Keratinocyte (primary cell): Measurements from ENCODE around the gene VPS35L. TPM values are rescaled to one million over a fixed set of nuclear protein-coding genes. Genes with fewer than 3 reads are reported as not detected.

Experiments used
- DNase-seq: peaks from one replicate; pipeline ENCODE4 v3.0.0-alpha.2; 2011; ENCODE audit warnings: low read depth, missing footprints, low spot score
- FAIRE-seq: peaks from 2 replicates; lab custom pipeline; 2011; peaks lifted over from hg19 to GRCh38; lab: Jason Lieb, UNC
- H2AFZ ChIP-seq: 2 replicates; pipeline ENCODE4 v1.6.0; 2012; ENCODE audit warnings: low read length, control low read depth, inconsistent platforms; ENCODE audit not compliant: control insufficient read depth
- H3K27ac ChIP-seq: 2 replicates; pipeline ENCODE4 v1.5.1; 2011; ENCODE audit warnings: low read length; ENCODE audit not compliant: control insufficient read depth, insufficient read depth
- H3K27me3 ChIP-seq: 3 replicates; pipeline ENCODE4 v1.6.0; 2011; ENCODE audit warnings: low read length; ENCODE audit not compliant: control insufficient read depth, insufficient read depth; ENCODE audit errors: extremely low read depth
- H3K36me3 ChIP-seq, 2 experiments: 2 replicates in 1 of 2; 3 replicates in 1 of 2; pipeline ENCODE4 v1.5.1; 2011; ENCODE audit warnings: low read length in 2 of 2, mild to moderate bottlenecking in 1 of 2; ENCODE audit not compliant: control insufficient read depth in 2 of 2, insufficient read depth in 2 of 2; ENCODE audit errors: extremely low read depth in 1 of 2
- H3K4me1 ChIP-seq: 3 replicates; pipeline ENCODE4 v1.5.1; 2011; ENCODE audit warnings: low read length; ENCODE audit not compliant: control insufficient read depth, insufficient read depth; ENCODE audit errors: extremely low read depth
- H3K4me2 ChIP-seq: 3 replicates; pipeline ENCODE4 v1.6.0; 2011; ENCODE audit warnings: low read depth, low read length; ENCODE audit not compliant: control insufficient read depth, insufficient read depth; ENCODE audit errors: extremely low read depth
- H3K4me3 ChIP-seq, 3 experiments: fragments of 200-600 bp in 1 of 3; sonication (generic) in 1 of 3; 2 replicates in 2 of 3; 3 replicates in 1 of 3; pipeline ENCODE4 v1.5.1; 2011 to 2016; ENCODE audit warnings: low read length in 3 of 3, mild to moderate bottlenecking in 3 of 3, control low read depth in 2 of 3, inconsistent platforms in 1 of 3, low read depth in 1 of 3, mixed read lengths in 1 of 3, mixed run types in 1 of 3, moderate library complexity in 1 of 3; ENCODE audit not compliant: control insufficient read depth in 2 of 3, insufficient read depth in 2 of 3; ENCODE audit errors: extremely low read depth in 1 of 3
- H3K79me2 ChIP-seq: 2 replicates; pipeline ENCODE4 v1.6.0; 2012; ENCODE audit warnings: low read length; ENCODE audit not compliant: control insufficient read depth, insufficient read depth
- H3K9ac ChIP-seq: 3 replicates; pipeline ENCODE4 v1.6.0; 2011; ENCODE audit warnings: low read length; ENCODE audit not compliant: control insufficient read depth, insufficient read depth; ENCODE audit errors: extremely low read depth
- H3K9me1 ChIP-seq: 3 replicates; pipeline ENCODE4 v1.6.0; 2011; ENCODE audit warnings: low read length; ENCODE audit not compliant: control insufficient read depth, insufficient read depth; ENCODE audit errors: extremely low read depth
- H3K9me3 ChIP-seq: 2 replicates; pipeline ENCODE4 v1.5.1; 2012; ENCODE audit warnings: low read depth, low read length; ENCODE audit not compliant: control insufficient read depth
- H4K20me1 ChIP-seq: 3 replicates; pipeline ENCODE4 v1.6.0; 2011; ENCODE audit warnings: low read length; ENCODE audit not compliant: control insufficient read depth, insufficient read depth; ENCODE audit errors: extremely low read depth
- CTCF ChIP-seq, 3 experiments: IDR thresholded peaks in 1 of 3; conservative IDR thresholded peaks in 1 of 3; optimal IDR thresholded peaks in 1 of 3; 2 replicates in 2 of 3; 3 replicates in 1 of 3; pipeline versions ENCODE3 to v1.5.1; 2011; ENCODE audit warnings: low read length in 3 of 3, mild to moderate bottlenecking in 3 of 3, moderate library complexity in 2 of 3, control low read depth in 1 of 3, inconsistent platforms in 1 of 3; ENCODE audit not compliant: insufficient read depth in 2 of 3; ENCODE audit errors: extremely low read depth in 1 of 3
- EZH2 ChIP-seq: IDR thresholded peaks from one replicate; pipeline ENCODE4 v1.6.1; 2012; ENCODE audit warnings: inconsistent platforms, mild to moderate bottlenecking, low read length, moderate library complexity
- dilution Hi-C: fragments of 300-500 bp; cut with MboI; formaldehyde crosslinking; loops from one replicate; pipeline ENCODE4 v1.7.0; 2020; ENCODE audit warnings: low sequenced_read_pairs; ENCODE audit not compliant: extremely low pct_ligation_motif_present
- polyA plus RNA-seq, 5 experiments: library from polyadenylated mRNA; depleted of rRNA in 3 of 5; stranded (reverse) in 3 of 5; stranded (forward) in 1 of 5; unstranded in 1 of 5; fragments of >200 nt; gene quantifications; 1 replicate in 1 of 5; 2 replicates in 3 of 5; 3 replicates in 1 of 5; pipeline versions ENCODE4 v1.2.1 to v1.2.3, GENCODE V29; 2011 to 2012; ENCODE audit warnings: missing spikeins in 2 of 5, low read depth in 1 of 5, low replicate concordance in 1 of 5

VPS35L gene
- polyA plus RNA-seq, 1 donor (not counting 4 experiments of a cell fraction or from before 2014, with no cell fraction given) = 22.1 TPM

DNA sequence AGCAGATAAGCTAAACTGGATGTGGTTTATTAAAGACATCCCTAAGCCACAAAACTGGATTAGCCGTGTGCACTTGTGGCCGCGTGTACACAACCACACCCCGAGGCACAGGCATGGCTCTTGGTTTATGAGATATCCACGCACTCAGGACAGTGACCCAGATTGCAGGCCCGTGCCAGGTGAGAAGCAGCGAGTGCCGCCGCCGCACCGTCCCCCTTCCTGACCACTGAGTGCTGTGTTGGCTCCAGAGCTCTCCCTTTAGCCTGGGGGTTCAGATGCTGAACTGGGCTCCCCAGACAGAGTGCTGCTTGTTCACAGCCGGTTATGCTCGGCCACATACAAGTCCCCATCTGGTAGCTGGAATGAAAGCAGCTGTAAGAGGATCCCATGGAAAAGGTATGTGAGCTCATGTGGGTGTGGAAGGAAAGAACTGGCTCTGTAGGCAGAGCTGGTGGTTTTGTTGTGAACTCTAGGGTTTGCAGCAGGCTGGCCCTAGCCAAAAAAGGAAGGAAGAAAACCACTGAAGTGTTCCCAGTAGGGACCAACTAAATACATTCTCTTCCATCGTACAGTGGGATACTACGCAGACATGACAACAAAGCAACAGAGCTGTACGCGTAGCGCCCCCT, 133.0 kb downstream of the VPS35L start:
- Histone ChIP-seq H4K20me1 (no peaks in the 10 kb centered on the region), H3K27ac (no peak overlapping the region), H3K36me3 (peaks cover 5 to 7% of the 10 kb centered on the region in 2 experiments), H3K27me3 (no peaks in the 10 kb centered on the region), H3K9me1 (no peaks in the 10 kb centered on the region), H3K9me3 (no peaks in the 10 kb centered on the region), H2AFZ (no peak overlapping the region), H3K4me3 (no peak overlapping the region), H3K4me2 (no peak overlapping the region), H3K9ac (no peak overlapping the region), H3K4me1 (no peaks in the 10 kb centered on the region), H3K79me2 (no peaks in the 10 kb centered on the region)
- TF ChIP-seq CTCF (optimal IDR thresholded peaks at IDR 0.05 in 1 of 3, IDR thresholded peaks at IDR 0.05 in 1 of 3, conservative IDR thresholded peaks at IDR 0.05 in 1 of 3; ENCODE audit: extremely low read depth in 1 of 3, insufficient read depth in 2 of 3, low read length in 3 of 3) (no peak), EZH2 (no peak)
- dilution Hi-C loops = no loop called here
- FAIRE-seq (no peak), DNase-seq (no peak)

DNA sequence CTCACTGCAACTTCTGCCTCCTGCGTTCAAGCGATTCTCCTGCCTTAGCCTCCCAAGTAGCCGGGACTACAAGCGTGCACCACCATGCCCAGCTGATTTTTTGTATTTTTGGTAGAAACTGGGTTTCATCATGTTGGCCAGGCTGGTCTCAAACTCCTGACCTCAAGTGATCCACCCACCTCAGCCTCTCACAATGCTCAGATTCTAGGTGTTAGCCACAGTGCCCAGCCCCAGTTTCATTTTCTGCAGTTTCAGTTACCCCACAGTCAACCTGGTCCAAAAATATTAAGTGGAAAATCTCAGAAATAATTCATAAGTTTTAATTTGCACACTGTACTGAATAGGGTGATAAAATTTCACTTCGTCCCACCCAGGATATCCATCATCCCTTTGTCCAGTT, 133.8 kb downstream of the VPS35L start:
- no peak overlapping the region for H2AFZ ChIP-seq
- no peaks in the 10 kb centered on the region for H3K27me3 ChIP-seq
- no peaks in the 10 kb centered on the region for H3K79me2 ChIP-seq
- no peaks in the 10 kb centered on the region for H3K9me1 ChIP-seq
- dilution Hi-C loops = no loop called here
- TF ChIP-seq CTCF (optimal IDR thresholded peaks at IDR 0.05 in 1 of 3, IDR thresholded peaks at IDR 0.05 in 1 of 3, conservative IDR thresholded peaks at IDR 0.05 in 1 of 3; ENCODE audit: extremely low read depth in 1 of 3, insufficient read depth in 2 of 3, low read length in 3 of 3) (no peak), EZH2 (no peak)
- H3K36me3 ChIP-seq = peaks cover 2 to 7% of the 10 kb centered on the region in 2 experiments
- no peak overlapping the region for H3K4me3 ChIP-seq
- no peak overlapping the region for H3K4me2 ChIP-seq
- no peak overlapping the region for H3K27ac ChIP-seq
- no peaks in the 10 kb centered on the region for H3K4me1 ChIP-seq
- no peak overlapping the region for H3K9ac ChIP-seq
- DNase-seq (no peak), FAIRE-seq (no peak)
- H3K9me3 ChIP-seq = no peaks in the 10 kb centered on the region
- no peaks in the 10 kb centered on the region for H4K20me1 ChIP-seq
